H9 (cell line): ENCODE results near the gene ITPKB. TPM values are rescaled to one million over a fixed set of nuclear protein-coding genes. Genes with fewer than 3 reads are reported as not detected.

Source experiments
- DNase-seq: peaks from one replicate; pipeline ENCODE4 v3.0.0-alpha.2; 2017
- H2AFZ ChIP-seq: one replicate; pipeline ENCODE4 v1.6.1; 2013; ENCODE audit warnings: mild to moderate bottlenecking, low read length, control low read depth, moderate library complexity
- H2AK5ac ChIP-seq: 2 replicates; pipeline ENCODE4 v1.6.1; 2013; ENCODE audit warnings: low read length, control low read depth, mixed read lengths; ENCODE audit not compliant: insufficient read length
- H2BK120ac ChIP-seq: one replicate; pipeline ENCODE4 v1.6.1; 2013; ENCODE audit warnings: low read depth, mild to moderate bottlenecking, low read length, control low read depth, inconsistent platforms; ENCODE audit not compliant: poor library complexity, severe bottlenecking
- H2BK12ac ChIP-seq: 2 replicates; pipeline ENCODE4 v1.6.1; 2013; ENCODE audit warnings: low read length, control low read depth, mixed read lengths, low read depth; ENCODE audit not compliant: insufficient read length
- H2BK15ac ChIP-seq: 2 replicates; pipeline ENCODE4 v1.6.1; 2013; ENCODE audit warnings: low read depth, low read length, control low read depth
- H2BK20ac ChIP-seq: one replicate; pipeline ENCODE4 v1.6.1; 2013; ENCODE audit warnings: low read depth, mild to moderate bottlenecking, low read length, control low read depth, inconsistent platforms; ENCODE audit not compliant: poor library complexity, severe bottlenecking
- H2BK5ac ChIP-seq: 2 replicates; pipeline ENCODE4 v1.6.1; 2013; ENCODE audit warnings: low read length, control low read depth, mixed read lengths; ENCODE audit not compliant: insufficient read length
- H3K14ac ChIP-seq: 2 replicates; pipeline ENCODE4 v1.6.1; 2013; ENCODE audit warnings: low read length, control low read depth; ENCODE audit not compliant: insufficient read depth
- H3K18ac ChIP-seq: 2 replicates; pipeline ENCODE4 v1.6.1; 2013; ENCODE audit warnings: low read depth, mild to moderate bottlenecking, mixed read lengths, low read length, control low read depth; ENCODE audit not compliant: insufficient read length
- H3K23ac ChIP-seq: 2 replicates; pipeline ENCODE4 v1.6.1; 2013; ENCODE audit warnings: low read length, control low read depth, mixed read lengths, low read depth; ENCODE audit not compliant: insufficient read length
- H3K23me2 ChIP-seq: 2 replicates; pipeline ENCODE4 v1.6.1; 2013; ENCODE audit warnings: low read depth, mild to moderate bottlenecking, mixed read lengths, low read length, control low read depth; ENCODE audit not compliant: insufficient read length, poor library complexity, severe bottlenecking
- H3K27ac ChIP-seq: 2 replicates; pipeline ENCODE4 v1.5.1; 2013; ENCODE audit warnings: low read length, control low read depth, mixed read lengths, low read depth; ENCODE audit not compliant: insufficient read length
- H3K27me3 ChIP-seq: 2 replicates; pipeline ENCODE4 v1.6.1; 2013; ENCODE audit warnings: low read length, control low read depth, inconsistent platforms; ENCODE audit not compliant: insufficient read depth
- H3K4ac ChIP-seq: 2 replicates; pipeline ENCODE4 v1.6.1; 2013; ENCODE audit warnings: low read depth, mild to moderate bottlenecking, control low read depth, inconsistent platforms, low read length, moderate library complexity
- H3K4me1 ChIP-seq: 2 replicates; pipeline ENCODE4 v1.6.1; 2013; ENCODE audit warnings: low read length, control low read depth, inconsistent platforms; ENCODE audit not compliant: insufficient read depth
- H3K4me2 ChIP-seq: 2 replicates; pipeline ENCODE4 v1.6.1; 2013; ENCODE audit warnings: low read length, control low read depth, mixed read lengths; ENCODE audit not compliant: insufficient read length, insufficient read depth
- H3K56ac ChIP-seq: 2 replicates; pipeline ENCODE4 v1.6.1; 2013; ENCODE audit warnings: low read depth, mild to moderate bottlenecking, mixed read lengths, low read length, control low read depth; ENCODE audit not compliant: insufficient read length
- H3K79me1 ChIP-seq: 2 replicates; pipeline ENCODE4 v1.6.1; 2013; ENCODE audit warnings: low read depth, mild to moderate bottlenecking, moderate library complexity, low read length, control low read depth, inconsistent platforms; ENCODE audit not compliant: insufficient read depth, poor library complexity, severe bottlenecking
- H3K79me2 ChIP-seq: 2 replicates; pipeline ENCODE4 v1.6.1; 2013; ENCODE audit warnings: low read length, control low read depth, inconsistent platforms; ENCODE audit not compliant: insufficient read depth
- H3K9ac ChIP-seq: 2 replicates; pipeline ENCODE4 v1.6.1; 2013; ENCODE audit warnings: low read length, control low read depth, mixed read lengths; ENCODE audit not compliant: insufficient read length; ENCODE audit errors: extremely low read depth
- H3K9me3 ChIP-seq: one replicate; pipeline ENCODE4 v1.6.1; 2013; ENCODE audit warnings: low read depth, low read length, inconsistent platforms; ENCODE audit not compliant: control insufficient read depth
- H3T11ph ChIP-seq: one replicate; pipeline ENCODE4 v1.6.1; 2013; ENCODE audit warnings: mild to moderate bottlenecking, low read length, control low read depth, inconsistent platforms
- H4K20me1 ChIP-seq: one replicate; pipeline ENCODE4 v1.6.1; 2013; ENCODE audit not compliant: control insufficient read depth, insufficient read length, insufficient read depth
- H4K5ac ChIP-seq: 2 replicates; pipeline ENCODE4 v1.6.1; 2013; ENCODE audit warnings: low read depth, mild to moderate bottlenecking, mixed read lengths, low read length, control low read depth; ENCODE audit not compliant: insufficient read length
- H4K8ac ChIP-seq: replicated peaks from 2 replicates; pipeline ENCODE4 v1.6.1; 2013; ENCODE audit warnings: low read length, control low read depth, mixed read lengths, low read depth; ENCODE audit not compliant: insufficient read length
- H4K91ac ChIP-seq: 2 replicates; pipeline ENCODE4 v1.6.1; 2013; ENCODE audit warnings: low read depth, mild to moderate bottlenecking, moderate library complexity, mixed read lengths, low read length, control low read depth; ENCODE audit not compliant: insufficient read length
- H3K27ac Mint-ChIP-seq, 3 experiments: 2 replicates in 2 of 3; 3 replicates in 1 of 3; pipeline ENCODE4 v1.8.0; 2020 to 2021; ENCODE audit warnings: mixed read lengths in 3 of 3, mild to moderate bottlenecking in 1 of 3, moderate library complexity in 1 of 3
- H3K27me3 Mint-ChIP-seq: 2 replicates; pipeline ENCODE4 v1.8.0; 2021; ENCODE audit warnings: low read depth, mild to moderate bottlenecking, moderate library complexity, mixed read lengths
- H3K36me3 Mint-ChIP-seq, 3 experiments: 2 replicates in 2 of 3; 3 replicates in 1 of 3; pipeline ENCODE4 v1.8.0; 2020 to 2021; ENCODE audit warnings: low read depth in 3 of 3, mixed read lengths in 3 of 3; ENCODE audit not compliant: insufficient read depth in 1 of 3
- H3K4me1 Mint-ChIP-seq, 2 experiments: 2 replicates each; pipeline ENCODE4 v1.8.0; 2020; ENCODE audit warnings: mixed read lengths in 2 of 2
- H3K4me3 Mint-ChIP-seq, 2 experiments: 2 replicates in 1 of 2; 3 replicates in 1 of 2; pipeline ENCODE4 v1.8.0; 2020 to 2021; ENCODE audit warnings: mild to moderate bottlenecking in 2 of 2, mixed read lengths in 2 of 2, moderate library complexity in 1 of 2
- H3K9me3 Mint-ChIP-seq, 2 experiments: 2 replicates in 1 of 2; 3 replicates in 1 of 2; pipeline ENCODE4 v1.8.0; 2020; ENCODE audit warnings: mild to moderate bottlenecking in 2 of 2, mixed read lengths in 2 of 2, moderate library complexity in 1 of 2
- WGBS: extraction: QIAGEN DNeasy Blood & Tissue Kit; methylation state at CpG from one replicate; pipeline ENCODE4 v1.1.7; 2013; ENCODE audit warnings: missing lambda C conversion rate, low lambda C conversion rate, mixed read lengths; ENCODE audit not compliant: insufficient read length; ENCODE audit errors: extremely low coverage; 5-methylcytosine and 5-hydroxymethylcytosine counted together
- total RNA-seq: library from RNA; stranded (reverse); gene quantifications from 2 replicates; pipeline ENCODE4 v1.2.1, GENCODE V29; 2021
- TF ChIP-seq, protein P1 (sequence below): fragments of 200-600 bp; sonication (generic); conservative IDR thresholded peaks from 3 replicates; pipeline ENCODE4 v1.8.0; 2021; ENCODE audit warnings: antibody characterized with exemption, mild to moderate bottlenecking

Gene ITPKB
- total RNA-seq, 1 experiment from 2014 or later, result 3.8 TPM

DNA sequence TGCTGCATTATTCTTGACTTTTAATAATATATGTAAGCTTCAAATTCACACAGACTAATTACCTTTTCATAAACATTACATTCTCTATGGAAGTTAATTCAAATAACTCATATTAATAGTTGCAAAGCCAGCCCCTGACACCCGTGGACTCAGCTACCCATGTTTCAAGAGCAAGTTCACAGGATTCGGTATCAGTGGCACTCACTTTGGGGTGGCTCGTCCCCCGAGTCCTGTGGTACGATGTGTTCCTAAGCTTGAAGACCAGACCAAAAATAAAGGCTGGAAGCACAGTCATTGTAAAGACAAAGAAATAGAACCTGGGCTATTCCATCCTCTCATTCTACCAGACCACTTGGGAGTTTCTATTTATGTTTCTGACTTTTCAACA, 70.9 kb downstream of the ITPKB start:
- Histone ChIP-seq H4K91ac (no peak overlapping the region), H4K20me1 (no peaks in the 10 kb centered on the region), H2AFZ (no peak overlapping the region), H4K8ac (no peak overlapping the region), H3K79me2 (no peaks in the 10 kb centered on the region), H3K23me2 (no peaks in the 10 kb centered on the region), H2BK15ac (no peak overlapping the region), H2BK120ac (no peak overlapping the region), H3K27me3 (no peaks in the 10 kb centered on the region), H3K4me1 (peaks cover 6% of the 10 kb centered on the region), H3T11ph (no peak overlapping the region), H2BK20ac (no peak overlapping the region), H4K5ac (no peak overlapping the region), H3K27ac (no peak overlapping the region), H2BK12ac (no peak overlapping the region), H3K9ac (no peak overlapping the region), H3K23ac (no peak overlapping the region), H2AK5ac (no peak overlapping the region), H3K79me1 (no peaks in the 10 kb centered on the region), H3K18ac (no peak overlapping the region), H2BK5ac (no peak overlapping the region), H3K56ac (no peak overlapping the region), H3K14ac (no peak overlapping the region), H3K4me2 (no peak overlapping the region), H3K9me3 (no peaks in the 10 kb centered on the region), H3K4ac (no peak overlapping the region)
- peaks cover 27 to 35% of the 10 kb centered on the region in 2 experiments for H3K4me1 Mint-ChIP-seq
- no CpG with 5 or more reads among the region's 5 CpGs for WGBS
- no peak for DNase-seq
- H3K27me3 Mint-ChIP-seq, result peaks cover 2% of the 10 kb centered on the region
- TF ChIP-seq, protein P1, sequence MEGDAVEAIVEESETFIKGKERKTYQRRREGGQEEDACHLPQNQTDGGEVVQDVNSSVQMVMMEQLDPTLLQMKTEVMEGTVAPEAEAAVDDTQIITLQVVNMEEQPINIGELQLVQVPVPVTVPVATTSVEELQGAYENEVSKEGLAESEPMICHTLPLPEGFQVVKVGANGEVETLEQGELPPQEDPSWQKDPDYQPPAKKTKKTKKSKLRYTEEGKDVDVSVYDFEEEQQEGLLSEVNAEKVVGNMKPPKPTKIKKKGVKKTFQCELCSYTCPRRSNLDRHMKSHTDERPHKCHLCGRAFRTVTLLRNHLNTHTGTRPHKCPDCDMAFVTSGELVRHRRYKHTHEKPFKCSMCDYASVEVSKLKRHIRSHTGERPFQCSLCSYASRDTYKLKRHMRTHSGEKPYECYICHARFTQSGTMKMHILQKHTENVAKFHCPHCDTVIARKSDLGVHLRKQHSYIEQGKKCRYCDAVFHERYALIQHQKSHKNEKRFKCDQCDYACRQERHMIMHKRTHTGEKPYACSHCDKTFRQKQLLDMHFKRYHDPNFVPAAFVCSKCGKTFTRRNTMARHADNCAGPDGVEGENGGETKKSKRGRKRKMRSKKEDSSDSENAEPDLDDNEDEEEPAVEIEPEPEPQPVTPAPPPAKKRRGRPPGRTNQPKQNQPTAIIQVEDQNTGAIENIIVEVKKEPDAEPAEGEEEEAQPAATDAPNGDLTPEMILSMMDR, result no peak
- H3K9me3 Mint-ChIP-seq, result no peaks in the 10 kb centered on the region
- no peaks in the 10 kb centered on the region for H3K36me3 Mint-ChIP-seq
- no peak overlapping the region for H3K4me3 Mint-ChIP-seq
- peak overlapping the region in 2 of 3 experiments; percentile 6 to 52; a peak in 2 of 7 replicates for H3K27ac Mint-ChIP-seq
